Kidney capillary endothelial cell (primary cell): ENCODE data around the gene HIPK2.
"Not testable (repeated sequence)": the region's sequence is repeated elsewhere in the genome, so short reads cannot be mapped to it uniquely, and the experiment has no call there.

ENCODE experiments used
- DNase-seq: peaks from one replicate; pipeline ENCODE4 v3.0.0-alpha.2; 2018; ENCODE audit warnings: low spot score

Gene HIPK2

GRCh38 chr7:139566736-139567646 is 210.8 kb downstream of the HIPK2 start:
- no peak for DNase-seq

GRCh38 chr7:139566075-139566474 is 211.7 kb downstream of the HIPK2 start:
- no peak for DNase-seq

GRCh38 chr7:139563856-139564255 is 213.9 kb downstream of the HIPK2 start:
- no peak for DNase-seq

GRCh38 chr7:139562961-139563565 is 214.7 kb downstream of the HIPK2 start:
- DNase-seq: no peak

- no peak for DNase-seq
Measured at GRCh38 chr7:139562491-139562890, 215.3 kb downstream of the HIPK2 start.

- DNase-seq: no peak
Measured at GRCh38 chr7:139560678-139561077, 217.1 kb downstream of the HIPK2 start.

GRCh38 chr7:139560199-139560598 is 217.6 kb downstream of the HIPK2 start:
- no peak for DNase-seq

- no peak for DNase-seq
Measured at GRCh38 chr7:139559364-139560105, 218.3 kb downstream of the HIPK2 start.

GRCh38 chr7:139557857-139558581 is 219.8 kb downstream of the HIPK2 start:
- DNase-seq: no peak

GRCh38 chr7:139553991-139554700 is 223.7 kb downstream of the HIPK2 start:
- DNase-seq: not testable (repeated sequence)

GRCh38 chr7:139548302-139549028 is 229.3 kb downstream of the HIPK2 start:
- no peak for DNase-seq

GRCh38 chr7:139544645-139545044 is 233.2 kb downstream of the HIPK2 start:
- DNase-seq: no peak

- no peak for DNase-seq
Measured at GRCh38 chr7:139543801-139544603, 233.8 kb downstream of the HIPK2 start.

- no peak for DNase-seq
Measured at GRCh38 chr7:139542308-139543151, 235.3 kb downstream of the HIPK2 start.

- DNase-seq: no peak
Measured at GRCh38 chr7:139541600-139542307, 236.0 kb downstream of the HIPK2 start.

GRCh38 chr7:139540203-139540602 is 237.6 kb downstream of the HIPK2 start:
- DNase-seq: no peak

GRCh38 chr7:139538881-139539635 is 238.7 kb downstream of the HIPK2 start:
- no peak for DNase-seq
